GM12878 (cell line): ENCODE data around the gene RPA3. TPM values are rescaled to one million over a fixed set of nuclear protein-coding genes. Genes with fewer than 3 reads are reported as not detected.

Source experiments
- ATAC-seq: fragments of 200-7000 bp; cut with Tn5 transposase; 3 replicates; pipeline ENCODE4 v1.9.1; 2020; ENCODE audit warnings: mild to moderate bottlenecking, moderate library complexity
- BruUV-seq: library from RNA; stranded (reverse); fragments of 400-500 nt; replicated peaks from 2 replicates; lab custom pipeline; 2021; lab: Mats Ljungman, UMichigan
- CTCF ChIA-PET: fragments of 300-600 bp; sonication (Branson Sonifier 250); formaldehyde crosslinking; extraction: SDS; loops from one replicate; lab custom pipeline; 2021; ENCODE audit warnings: inconsistent platforms; lab: Yijun Ruan, JAX
- POLR2A ChIA-PET: fragments of 350-600 bp; formaldehyde crosslinking; extraction: SDS; loops from one replicate; lab custom pipeline; 2021; ENCODE audit warnings: inconsistent platforms; lab: Charles Lee
- RAD21 ChIA-PET: fragments of 300-600 bp; sonication (Branson Sonifier 250); formaldehyde crosslinking; loops from one replicate; lab custom pipeline; 2023; ENCODE audit warnings: antibody characterized with exemption; ENCODE audit not compliant: unreplicated experiment; lab: Charles Lee
- SMC1A ChIA-PET: fragments of 300-600 bp; sonication (Branson Sonifier 250); formaldehyde crosslinking; loops from one replicate; lab custom pipeline; 2023; ENCODE audit not compliant: unreplicated experiment, uncharacterized antibody; lab: Charles Lee
- DNase-seq: peaks from one replicate; pipeline ENCODE4 v3.0.0-alpha.2; 2011; ENCODE audit warnings: low read depth, low spot score
- FAIRE-seq: peaks from 3 replicates; lab custom pipeline; 2011; peaks lifted over from hg19 to GRCh38; lab: Jason Lieb, UNC
- H2AFZ ChIP-seq: 2 replicates; pipeline ENCODE4 v1.6.0; 2011; ENCODE audit warnings: low read depth, low read length, control low read depth; ENCODE audit not compliant: control insufficient read depth
- H3K27ac ChIP-seq: 2 replicates; pipeline ENCODE4 v1.5.1; 2011; ENCODE audit warnings: control low read depth; ENCODE audit not compliant: control insufficient read depth, insufficient read depth
- H3K27me3 ChIP-seq, 2 experiments: replicated peaks in 1 of 2; 2 replicates each; pipeline versions ENCODE4 v1.6.0 to v1.6.1; 2011; ENCODE audit warnings: low read length in 1 of 2; ENCODE audit not compliant: control insufficient read depth in 2 of 2, insufficient read depth in 2 of 2
- H3K36me3 ChIP-seq, 2 experiments: 2 replicates each; pipeline ENCODE4 v1.5.1; 2011; ENCODE audit warnings: low read length in 1 of 2; ENCODE audit not compliant: control insufficient read depth in 2 of 2, insufficient read depth in 2 of 2
- H3K4me1 ChIP-seq: 2 replicates; pipeline ENCODE4 v1.6.1; 2011; ENCODE audit warnings: mild to moderate bottlenecking, low read length, moderate library complexity, mixed read lengths; ENCODE audit not compliant: control insufficient read depth, insufficient read depth
- H3K4me2 ChIP-seq: 2 replicates; pipeline ENCODE4 v1.6.0; 2011; ENCODE audit warnings: control low read depth; ENCODE audit not compliant: control insufficient read depth, insufficient read depth
- H3K4me3 ChIP-seq: fragments of 200-600 bp; sonication (generic); 2 replicates; pipeline ENCODE4 v1.5.1; 2016
- H3K79me2 ChIP-seq: 2 replicates; pipeline ENCODE4 v1.6.0; 2011; ENCODE audit warnings: low read length; ENCODE audit not compliant: control insufficient read depth, insufficient read depth
- H3K9ac ChIP-seq: 2 replicates; pipeline ENCODE4 v1.8.0; 2011; ENCODE audit warnings: low read length, control low read depth, mixed read lengths; ENCODE audit not compliant: control insufficient read depth, insufficient read depth
- H3K9me3 ChIP-seq: replicated peaks from 3 replicates; pipeline ENCODE4 v1.5.1; 2011; ENCODE audit warnings: mild to moderate bottlenecking, low read length; ENCODE audit not compliant: control insufficient read depth, insufficient read depth
- H4K20me1 ChIP-seq: 2 replicates; pipeline ENCODE4 v1.6.0; 2011; ENCODE audit not compliant: control insufficient read depth, insufficient read depth
- BCL11A ChIP-seq: IDR thresholded peaks from 2 replicates; pipeline ENCODE4 v1.6.1; 2011; ENCODE audit warnings: low read depth, low read length
- CHD4 ChIP-seq: fragments of 200-600 bp; sonication (generic); IDR thresholded peaks from 2 replicates; pipeline ENCODE4 v1.6.1; 2016; ENCODE audit warnings: mild to moderate bottlenecking
- KDM1A ChIP-seq: fragments of 200-600 bp; sonication (generic); IDR thresholded peaks from 2 replicates; pipeline ENCODE4 v1.6.1; 2016; ENCODE audit warnings: borderline replicate concordance
- NFYB ChIP-seq: IDR thresholded peaks from 2 replicates; pipeline ENCODE4 v1.6.1; 2011; ENCODE audit warnings: low read depth, mild to moderate bottlenecking, low read length, improper control_type of control experiment, moderate library complexity; ENCODE audit not compliant: insufficient read depth
- TAF1 ChIP-seq: IDR thresholded peaks from 2 replicates; pipeline ENCODE4 v1.6.1; 2011; ENCODE audit warnings: mild to moderate bottlenecking, low read depth, low read length, borderline replicate concordance
- TBL1XR1 ChIP-seq: IDR thresholded peaks from 2 replicates; pipeline ENCODE4 v1.6.1; 2012; ENCODE audit warnings: low read depth, low read length, improper control_type of control experiment
- WGBS: methylation state at CpG from one replicate; pipeline ENCODE4 v1.1.6; 2016; ENCODE audit warnings: low lambda C conversion rate; ENCODE audit not compliant: insufficient replicate concordance, insufficient coverage; ENCODE audit errors: missing lambda C conversion rate; 5-methylcytosine and 5-hydroxymethylcytosine counted together
- in situ Hi-C: fragments of 300-500 bp; cut with MboI; formaldehyde crosslinking; loops from 9 replicates; pipeline ENCODE4 v1.14.3; 2018; ENCODE audit warnings: mixed read lengths
- intact Hi-C: fragments of 100-400 bp; cut with micrococcal nuclease; formaldehyde crosslinking; loops from one replicate; pipeline ENCODE4 v1.14.2; 2022; ENCODE audit not compliant: unreplicated experiment
- polyA plus RNA-seq, 11 experiments: library from polyadenylated mRNA; depleted of rRNA in 4 of 11; unstranded in 6 of 11; stranded (reverse) in 5 of 11; fragments of >200 nt; fragmentation: Nextera tagmentation in 4 of 11; fragmentation: Illumina TruSeq in 1 of 11; extraction: Ambion mirVana in 4 of 11; extraction: Trizol in 1 of 11; gene quantifications; 1 replicate in 1 of 11; 2 replicates in 10 of 11; pipeline versions ENCODE4 v1.2.1 to v1.2.3, GENCODE V29; 2011 to 2016; ENCODE audit warnings: inconsistent platforms in 2 of 11, missing spikeins in 2 of 11, low read depth in 1 of 11
- total RNA-seq, 4 experiments: library from RNA; depleted of rRNA in 3 of 4; stranded (reverse); fragments of >200 nt in 3 of 4; fragmentation: Illumina TruSeq in 1 of 4; extraction: Trizol in 1 of 4; gene quantifications; 2 replicates each; pipeline versions ENCODE4 v1.2.1 to v1.2.3, GENCODE V29; 2013 to 2021

The RPA3 gene
- total and polyA plus RNA-seq, 10 of the 15 experiments (the other 5 are each of a cell fraction or from before 2014, with no cell fraction given), result 60.2 to 343 (median 112) TPM

GRCh38 chr7:7642081-7642480 lies 76.3 kb downstream of the RPA3 start:
- Histone ChIP-seq H3K4me2 (peak overlapping the region; percentile 64; the same call in 1 of the 2 replicates), H4K20me1 (no peaks in the 10 kb centered on the region), H3K27ac (no peak overlapping the region), H3K4me1 (no peaks in the 10 kb centered on the region), H3K79me2 (peaks cover 16% of the 10 kb centered on the region), H2AFZ (no peak overlapping the region), H3K9me3 (peaks cover 3% of the 10 kb centered on the region; the same call in 1 of the 3 replicates), H3K9ac (no peak overlapping the region), H3K36me3 (peaks cover 0 to 2% of the 10 kb centered on the region in 2 experiments; a peak in 2 of 4 replicates), H3K4me3 (peak overlapping the region; percentile 90), H3K27me3 (no peaks in the 10 kb centered on the region)
- RAD21 ChIA-PET, result interaction anchor here (0.8 to 3.0 kb wide), 6 partner anchors 39 to 575 kb away, joined by 3 to 22 read pairs (median 6); partner anchors contain the start of gene MIOS
- SMC1A ChIA-PET, result interaction anchor here (0.6 to 4.2 kb wide), 13 partner anchors 10 to 1657 kb away, joined by 3 to 30 read pairs (median 4); partner anchors contain the start of gene RPA3
- WGBS, result 96% methylated on average over 6 of the region's 6 CpGs
- DNase-seq (no peak), ATAC-seq (no peak)
- BruUV-seq, result no TSS peak
- intact Hi-C loops (loop anchor here (5.0 kb wide), 2 partner anchors 490 to 575 kb away; no protein-coding TSS in a partner anchor), in situ Hi-C loops (no loop called here)
- POLR2A ChIA-PET, result interaction anchor here (0.8 to 2.5 kb wide), 3 partner anchors 19 to 118 kb away, joined by 3 to 10 read pairs (median 3); no protein-coding TSS in a partner anchor
- no peak for TF ChIP-seq BCL11A
- no peak for TF ChIP-seq CHD4
- TF ChIP-seq KDM1A, result no peak
- no peak for TF ChIP-seq TAF1
- TF ChIP-seq NFYB, result no peak
- no peak for TF ChIP-seq TBL1XR1
- TF ChIP-seq, all 136 proteins: peak for 0
- FAIRE-seq, result no peak
- CTCF ChIA-PET, result interaction anchor here (0.5 to 2.1 kb wide), 6 partner anchors 25 to 548 kb away, joined by 3 to 7 read pairs (median 4); no protein-coding TSS in a partner anchor
